IMR-90 (cell line): ENCODE data around the gene SLC4A4. TPM values are rescaled to one million over a fixed set of nuclear protein-coding genes. Genes with fewer than 3 reads are reported as not detected.

ENCODE experiments used
- ATAC-seq: fragments of 200-7000 bp; cut with Tn5 transposase; 2 replicates; pipeline ENCODE4 v1.9.1; 2020; ENCODE audit warnings: low read depth, mild to moderate bottlenecking, moderate library complexity
- BruUV-seq: library from RNA; stranded (reverse); fragments of 400-500 nt; replicated peaks from 2 replicates; lab custom pipeline; 2021; lab: Mats Ljungman, UMichigan
- CTCF ChIA-PET: fragments of 300-600 bp; formaldehyde crosslinking; extraction: SDS; loops from one replicate; lab custom pipeline; 2021; ENCODE audit warnings: antibody characterized with exemption; lab: Yijun Ruan, JAX
- POLR2A ChIA-PET: fragments of 300-600 bp; sonication (Branson Sonifier 250); formaldehyde crosslinking; loops from one replicate; lab custom pipeline; 2022; ENCODE audit warnings: antibody characterized with exemption; ENCODE audit not compliant: unreplicated experiment; lab: Charles Lee
- DNase-seq: peaks from one replicate; pipeline ENCODE4 v3.0.0; 2013
- H2AFZ ChIP-seq: replicated peaks from 2 replicates; pipeline ENCODE3; 2013; ENCODE audit warnings: low read length, mild to moderate bottlenecking; ENCODE audit not compliant: poor library complexity
- H2AK5ac ChIP-seq: 2 replicates; pipeline ENCODE4 v1.6.1; 2013; ENCODE audit warnings: low read depth, low read length, inconsistent platforms
- H2AK9ac ChIP-seq: replicated peaks from 2 replicates; pipeline ENCODE3; 2013; ENCODE audit warnings: mild to moderate bottlenecking, low read depth, low read length, moderate library complexity; ENCODE audit not compliant: poor library complexity
- H2BK120ac ChIP-seq: 2 replicates; pipeline ENCODE4 v1.6.1; 2013; ENCODE audit warnings: low read depth, low read length, inconsistent platforms
- H2BK15ac ChIP-seq: 3 replicates; pipeline ENCODE4 v1.6.1; 2013; ENCODE audit warnings: low read depth, low read length, inconsistent platforms
- H2BK20ac ChIP-seq: 2 replicates; pipeline ENCODE4 v1.6.1; 2013; ENCODE audit warnings: low read depth, mild to moderate bottlenecking, inconsistent platforms, low read length, moderate library complexity
- H2BK5ac ChIP-seq: 2 replicates; pipeline ENCODE4 v1.6.1; 2013; ENCODE audit warnings: mild to moderate bottlenecking, low read depth, low read length, inconsistent platforms; ENCODE audit not compliant: poor library complexity, severe bottlenecking
- H3K14ac ChIP-seq: replicated peaks from 2 replicates; pipeline ENCODE4 v1.6.1; 2013; ENCODE audit warnings: low read depth, low read length, inconsistent platforms
- H3K18ac ChIP-seq: 2 replicates; pipeline ENCODE4 v1.6.1; 2013; ENCODE audit warnings: low read depth, low read length, control low read depth
- H3K23ac ChIP-seq: 2 replicates; pipeline ENCODE4 v1.6.1; 2013; ENCODE audit warnings: low read depth, low read length, inconsistent platforms
- H3K27ac ChIP-seq: 2 replicates; pipeline ENCODE4 v1.5.1; 2013; ENCODE audit warnings: mild to moderate bottlenecking, control low read depth, low read length; ENCODE audit not compliant: insufficient read depth
- H3K27me3 ChIP-seq: 2 replicates; pipeline ENCODE4 v1.6.1; 2013; ENCODE audit warnings: low read length; ENCODE audit not compliant: control insufficient read depth, insufficient read depth
- H3K36me3 ChIP-seq: 2 replicates; pipeline ENCODE4 v1.6.1; 2013; ENCODE audit warnings: low read length, mixed read lengths; ENCODE audit not compliant: control insufficient read depth, insufficient read depth
- H3K4ac ChIP-seq: 2 replicates; pipeline ENCODE4 v1.6.1; 2013; ENCODE audit warnings: low read depth, low read length, inconsistent platforms
- H3K4me1 ChIP-seq: 2 replicates; pipeline ENCODE4 v1.6.1; 2013; ENCODE audit warnings: low read length, mixed read lengths; ENCODE audit not compliant: control insufficient read depth, insufficient read depth
- H3K4me2 ChIP-seq: 2 replicates; pipeline ENCODE4 v1.6.1; 2013; ENCODE audit warnings: low read depth, mild to moderate bottlenecking, control low read depth, low read length, moderate library complexity
- H3K4me3 ChIP-seq: 2 replicates; pipeline ENCODE4 v1.5.1; 2013; ENCODE audit warnings: low read depth, mild to moderate bottlenecking, control low read depth, low read length, moderate library complexity; ENCODE audit not compliant: insufficient read depth
- H3K56ac ChIP-seq: 2 replicates; pipeline ENCODE4 v1.6.1; 2013; ENCODE audit warnings: low read length, inconsistent platforms; ENCODE audit not compliant: insufficient read depth; ENCODE audit errors: extremely low read depth
- H3K79me1 ChIP-seq, 2 experiments: 2 replicates each; pipeline ENCODE4 v1.6.1; 2013; ENCODE audit warnings: low read length in 2 of 2, inconsistent platforms in 1 of 2, low read depth in 1 of 2
- H3K9ac ChIP-seq: 2 replicates; pipeline ENCODE4 v1.6.1; 2013; ENCODE audit warnings: low read depth, low read length, control low read depth
- H3K9me1 ChIP-seq: 2 replicates; pipeline ENCODE4 v1.6.1; 2013; ENCODE audit warnings: low read length, inconsistent platforms; ENCODE audit not compliant: insufficient read depth
- H3K9me3 ChIP-seq: 2 replicates; pipeline ENCODE4 v1.6.1; 2013; ENCODE audit warnings: low read length; ENCODE audit not compliant: control insufficient read depth, insufficient read depth
- H4K20me1 ChIP-seq: 2 replicates; pipeline ENCODE4 v1.6.1; 2013; ENCODE audit warnings: low read length, inconsistent platforms; ENCODE audit not compliant: insufficient read depth
- H4K5ac ChIP-seq: 2 replicates; pipeline ENCODE4 v1.6.1; 2013; ENCODE audit warnings: mild to moderate bottlenecking, low read depth, low read length, control low read depth
- H4K8ac ChIP-seq, 2 experiments: 2 replicates each; pipeline ENCODE4 v1.6.1; 2013; ENCODE audit warnings: low read depth in 2 of 2, low read length in 2 of 2, control low read depth in 1 of 2, inconsistent platforms in 1 of 2
- H4K91ac ChIP-seq: 2 replicates; pipeline ENCODE4 v1.6.1; 2013; ENCODE audit warnings: low read depth, low read length, inconsistent platforms; ENCODE audit not compliant: insufficient read depth
- BHLHE40 ChIP-seq: fragments of 150-350 bp; IDR thresholded peaks from 2 replicates; pipeline ENCODE4 v1.6.1; 2016; ENCODE audit warnings: mild to moderate bottlenecking, low read depth, low read length
- CEBPB ChIP-seq: IDR thresholded peaks from 2 replicates; pipeline ENCODE4 v1.6.1; 2012; ENCODE audit warnings: low read depth, low read length, improper control_type of control experiment
- CHD1 ChIP-seq: IDR thresholded peaks from 2 replicates; pipeline ENCODE4 v1.6.1; 2012; ENCODE audit warnings: low read depth, low read length, improper control_type of control experiment
- FOS ChIP-seq: fragments of 150-350 bp; IDR thresholded peaks from 2 replicates; pipeline ENCODE4 v1.6.1; 2016; ENCODE audit warnings: low read depth, low read length
- MAFK ChIP-seq: IDR thresholded peaks from 2 replicates; pipeline ENCODE4 v1.6.1; 2012; ENCODE audit warnings: low read depth, low read length, improper control_type of control experiment
- MAZ ChIP-seq: IDR thresholded peaks from 2 replicates; pipeline ENCODE4 v1.6.1; 2012; ENCODE audit warnings: low read depth, mild to moderate bottlenecking, low read length, improper control_type of control experiment, moderate library complexity, borderline replicate concordance
- NFE2L2 ChIP-seq: fragments of 150-350 bp; IDR thresholded peaks from 2 replicates; pipeline ENCODE4 v1.6.1; 2016; ENCODE audit warnings: low read depth, mild to moderate bottlenecking, low read length
- POLR2A ChIP-seq: IDR thresholded peaks from 2 replicates; pipeline ENCODE4 v1.6.1; 2012; ENCODE audit warnings: mild to moderate bottlenecking, low read depth, low read length
- RAD21 ChIP-seq: IDR thresholded peaks from 2 replicates; pipeline ENCODE4 v1.6.1; 2012; ENCODE audit warnings: low read length, improper control_type of control experiment
- RFX5 ChIP-seq: IDR thresholded peaks from 2 replicates; pipeline ENCODE4 v1.8.0; 2012; ENCODE audit warnings: low read depth, mild to moderate bottlenecking, low read length, moderate library complexity
- SMC3 ChIP-seq: fragments of 150-350 bp; IDR thresholded peaks from 2 replicates; pipeline ENCODE4 v1.6.1; 2016; ENCODE audit warnings: low read depth, mild to moderate bottlenecking, antibody characterized with exemption, low read length, moderate library complexity
- WGBS, 2 experiments: methylation state at CpG; one replicate each; pipeline versions ENCODE4 v1.1.5 to v1.1.7; 2013; ENCODE audit warnings: missing lambda C conversion rate in 2 of 2; ENCODE audit not compliant: insufficient read length in 1 of 2; ENCODE audit errors: extremely low coverage in 2 of 2; 5-methylcytosine and 5-hydroxymethylcytosine counted together
- dilution Hi-C: fragments of 300-500 bp; cut with HindIII; formaldehyde crosslinking; loops from one replicate; pipeline ENCODE4 v1.14.3; 2018; ENCODE audit warnings: low sequenced_read_pairs; ENCODE audit not compliant: unreplicated experiment
- in situ Hi-C: fragments of 300-500 bp; cut with MboI; formaldehyde crosslinking; loops from 3 replicates; pipeline ENCODE4 v1.14.3; 2019; ENCODE audit warnings: low sequenced_read_pairs, inconsistent platforms, mixed read lengths
- intact Hi-C: fragments of 100-400 bp; cut with micrococcal nuclease; formaldehyde crosslinking; loops from 2 replicates; pipeline ENCODE4 v1.10.0; 2022
- polyA plus RNA-seq, 3 experiments: library from polyadenylated mRNA; depleted of rRNA; stranded (reverse); fragments of >200 nt; gene quantifications; 2 replicates each; pipeline ENCODE4 v1.2.3, GENCODE V29; 2012; ENCODE audit warnings: low replicate concordance in 1 of 3
- total RNA-seq: library from RNA; depleted of rRNA; stranded (reverse); fragments of >200 nt; gene quantifications from 2 replicates; pipeline ENCODE4 v1.2.3, GENCODE V29; 2012
- TF ChIP-seq, protein P1 (sequence below): fragments of 150-350 bp; IDR thresholded peaks from 2 replicates; pipeline ENCODE4 v1.6.1; 2017; ENCODE audit warnings: mild to moderate bottlenecking, antibody characterized with exemption, low read length, low read depth
- TF ChIP-seq, protein P2 (sequence below): conservative IDR thresholded peaks from 2 replicates; pipeline ENCODE4 v1.5.1; 2012; ENCODE audit warnings: mild to moderate bottlenecking, low read depth, low read length, improper control_type of control experiment

Gene SLC4A4
- total and polyA plus RNA-seq, 2 of the 4 experiments (the other 2 are of a cell fraction), result 5.6 to 16.8 TPM

DNA sequence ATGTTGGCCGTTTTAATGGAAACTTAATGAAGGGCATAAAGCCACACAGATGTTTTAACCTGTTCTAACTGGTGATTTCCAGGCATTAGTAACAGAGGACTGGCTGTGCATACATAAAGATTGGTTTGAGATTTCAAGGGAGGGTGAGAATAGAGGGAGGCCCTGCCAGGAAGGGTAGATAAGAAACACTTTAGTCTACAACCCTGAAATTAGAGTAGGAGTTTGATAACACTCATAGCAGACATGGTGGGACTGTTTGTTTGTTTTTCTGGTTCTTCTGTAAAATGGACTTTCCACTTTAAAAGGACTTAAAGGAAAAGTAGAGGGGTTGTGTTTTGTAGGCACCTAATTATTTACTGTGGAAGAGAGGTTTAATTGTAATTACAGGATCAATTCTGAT lies 16.2 kb downstream of the SLC4A4 start:
- Histone ChIP-seq H3K79me1 (peaks cover 16 to 22% of the 10 kb centered on the region in 2 experiments), H2BK120ac (no peak overlapping the region), H2BK20ac (no peak overlapping the region), H4K91ac (no peak overlapping the region), H3K14ac (no peak overlapping the region), H2AK9ac (no peak overlapping the region), H2BK15ac (no peak overlapping the region), H3K4me3 (no peak overlapping the region), H3K36me3 (peaks cover 37% of the 10 kb centered on the region), H4K8ac (no peak overlapping the region), H3K27ac (no peak overlapping the region), H3K9me1 (no peaks in the 10 kb centered on the region; the same call in none of the 2 replicates), H3K23ac (no peak overlapping the region), H4K20me1 (no peaks in the 10 kb centered on the region), H3K4me2 (no peak overlapping the region), H3K18ac (no peak overlapping the region), H3K4ac (no peak overlapping the region), H3K9ac (no peak overlapping the region), H4K5ac (no peak overlapping the region), H3K4me1 (no peaks in the 10 kb centered on the region), H3K56ac (no peak overlapping the region), H3K9me3 (no peaks in the 10 kb centered on the region), H2BK5ac (no peak overlapping the region), H2AK5ac (no peak overlapping the region), H3K27me3 (no peaks in the 10 kb centered on the region), H2AFZ (no peak overlapping the region)
- intact Hi-C loops (no loop called here), in situ Hi-C loops (no loop called here), dilution Hi-C loops (no loop called here)
- CTCF ChIA-PET, result no interaction called here
- no peak for DNase-seq
- POLR2A ChIA-PET, result interaction anchor here (0.7 kb wide), 1 partner anchor 170 kb away, joined by 4 read pairs; no protein-coding TSS in a partner anchor
- TF ChIP-seq MAFK, result no peak
- TF ChIP-seq CHD1, result no peak
- TF ChIP-seq, protein P1, sequence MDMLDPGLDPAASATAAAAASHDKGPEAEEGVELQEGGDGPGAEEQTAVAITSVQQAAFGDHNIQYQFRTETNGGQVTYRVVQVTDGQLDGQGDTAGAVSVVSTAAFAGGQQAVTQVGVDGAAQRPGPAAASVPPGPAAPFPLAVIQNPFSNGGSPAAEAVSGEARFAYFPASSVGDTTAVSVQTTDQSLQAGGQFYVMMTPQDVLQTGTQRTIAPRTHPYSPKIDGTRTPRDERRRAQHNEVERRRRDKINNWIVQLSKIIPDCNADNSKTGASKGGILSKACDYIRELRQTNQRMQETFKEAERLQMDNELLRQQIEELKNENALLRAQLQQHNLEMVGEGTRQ, result no peak
- no peak for TF ChIP-seq POLR2A
- TF ChIP-seq SMC3, result no peak
- TF ChIP-seq NFE2L2, result no peak
- no peak for TF ChIP-seq MAZ
- TF ChIP-seq BHLHE40, result no peak
- TF ChIP-seq FOS, result no peak
- TF ChIP-seq RFX5, result no peak
- no peak for TF ChIP-seq RAD21
- no peak for TF ChIP-seq CEBPB
- TF ChIP-seq, protein P2, sequence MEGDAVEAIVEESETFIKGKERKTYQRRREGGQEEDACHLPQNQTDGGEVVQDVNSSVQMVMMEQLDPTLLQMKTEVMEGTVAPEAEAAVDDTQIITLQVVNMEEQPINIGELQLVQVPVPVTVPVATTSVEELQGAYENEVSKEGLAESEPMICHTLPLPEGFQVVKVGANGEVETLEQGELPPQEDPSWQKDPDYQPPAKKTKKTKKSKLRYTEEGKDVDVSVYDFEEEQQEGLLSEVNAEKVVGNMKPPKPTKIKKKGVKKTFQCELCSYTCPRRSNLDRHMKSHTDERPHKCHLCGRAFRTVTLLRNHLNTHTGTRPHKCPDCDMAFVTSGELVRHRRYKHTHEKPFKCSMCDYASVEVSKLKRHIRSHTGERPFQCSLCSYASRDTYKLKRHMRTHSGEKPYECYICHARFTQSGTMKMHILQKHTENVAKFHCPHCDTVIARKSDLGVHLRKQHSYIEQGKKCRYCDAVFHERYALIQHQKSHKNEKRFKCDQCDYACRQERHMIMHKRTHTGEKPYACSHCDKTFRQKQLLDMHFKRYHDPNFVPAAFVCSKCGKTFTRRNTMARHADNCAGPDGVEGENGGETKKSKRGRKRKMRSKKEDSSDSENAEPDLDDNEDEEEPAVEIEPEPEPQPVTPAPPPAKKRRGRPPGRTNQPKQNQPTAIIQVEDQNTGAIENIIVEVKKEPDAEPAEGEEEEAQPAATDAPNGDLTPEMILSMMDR, result no peak
- no TSS peak for BruUV-seq
- WGBS, 2 experiments, result 100% methylated on average over 1 of the region's 1 CpG; no CpG with 5 or more reads in 1 of the 2 experiments
- no peak for ATAC-seq
